ENCODE data around the gene YY1.

DNA sequence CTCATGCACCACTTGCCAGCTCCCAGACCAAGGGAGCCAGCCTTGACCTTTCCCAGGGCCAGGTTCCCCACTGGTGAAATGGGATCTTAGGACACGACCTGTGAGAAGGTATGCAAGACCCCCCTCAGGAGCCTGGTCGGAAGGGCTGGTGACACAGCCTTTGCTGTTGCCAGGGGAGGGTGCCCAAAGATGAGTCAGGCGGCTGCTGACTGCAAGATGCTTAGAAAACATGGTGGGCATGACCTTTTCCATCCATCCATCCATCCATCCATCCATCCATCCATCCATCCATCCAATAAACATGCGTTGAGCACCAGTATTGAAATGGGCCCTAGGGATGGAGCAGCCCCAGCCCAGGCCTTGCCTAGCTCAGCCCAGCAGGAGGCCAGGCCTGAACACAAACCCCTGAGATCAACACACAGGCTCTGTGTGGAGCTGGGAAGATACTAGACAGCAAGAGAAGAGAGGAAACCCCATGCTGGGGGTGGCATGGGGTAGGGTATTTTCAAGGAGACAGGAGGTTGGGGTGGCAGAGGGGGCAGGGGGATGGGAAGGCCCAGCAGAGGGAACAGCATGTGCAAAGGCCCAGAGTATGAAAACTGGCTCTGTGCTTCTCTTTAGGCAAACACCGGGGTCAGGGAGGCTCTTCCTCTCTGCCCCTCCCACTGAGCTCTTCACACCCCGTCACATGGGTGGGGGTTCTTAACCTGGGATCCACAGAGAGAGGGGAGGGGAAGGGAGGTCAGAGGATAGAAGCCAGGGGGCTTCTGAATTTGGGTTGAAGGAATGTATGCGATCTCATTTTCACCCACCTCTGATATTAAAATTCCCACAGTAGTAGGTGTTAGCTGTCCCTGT lies 26.2 kb upstream of the YY1 start:
- TF ChIP-seq, protein P1, sequence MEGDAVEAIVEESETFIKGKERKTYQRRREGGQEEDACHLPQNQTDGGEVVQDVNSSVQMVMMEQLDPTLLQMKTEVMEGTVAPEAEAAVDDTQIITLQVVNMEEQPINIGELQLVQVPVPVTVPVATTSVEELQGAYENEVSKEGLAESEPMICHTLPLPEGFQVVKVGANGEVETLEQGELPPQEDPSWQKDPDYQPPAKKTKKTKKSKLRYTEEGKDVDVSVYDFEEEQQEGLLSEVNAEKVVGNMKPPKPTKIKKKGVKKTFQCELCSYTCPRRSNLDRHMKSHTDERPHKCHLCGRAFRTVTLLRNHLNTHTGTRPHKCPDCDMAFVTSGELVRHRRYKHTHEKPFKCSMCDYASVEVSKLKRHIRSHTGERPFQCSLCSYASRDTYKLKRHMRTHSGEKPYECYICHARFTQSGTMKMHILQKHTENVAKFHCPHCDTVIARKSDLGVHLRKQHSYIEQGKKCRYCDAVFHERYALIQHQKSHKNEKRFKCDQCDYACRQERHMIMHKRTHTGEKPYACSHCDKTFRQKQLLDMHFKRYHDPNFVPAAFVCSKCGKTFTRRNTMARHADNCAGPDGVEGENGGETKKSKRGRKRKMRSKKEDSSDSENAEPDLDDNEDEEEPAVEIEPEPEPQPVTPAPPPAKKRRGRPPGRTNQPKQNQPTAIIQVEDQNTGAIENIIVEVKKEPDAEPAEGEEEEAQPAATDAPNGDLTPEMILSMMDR (IDR thresholded peaks at IDR 0.05): no peak
- TF ChIP-seq POLR2AphosphoS5 (IDR thresholded peaks at IDR 0.05) (no peak), POLR2A (IDR thresholded peaks at IDR 0.05) (no peak)
